NCI-H526 treated with DMSO at 0.1 percent for 48 hours (cell line): Measurements from ENCODE around the gene CD58.

Experiments used
- DNase-seq: peaks from one replicate; lab custom pipeline; 2025; lab: John Stamatoyannopoulos, UW

Gene CD58

GRCh38 chr1:116470671-116471070, 100.2 kb downstream of the CD58 start:
- no peak for DNase-seq

- DNase-seq: no peak
These were observed 103.8 kb downstream of the CD58 start for GRCh38 chr1:116466810-116467557.

- DNase-seq: peak; percentile 20
These were observed 104.8 kb downstream of the CD58 start for GRCh38 chr1:116465845-116466685.

GRCh38 chr1:116465477-116465844, 105.4 kb downstream of the CD58 start:
- DNase-seq: no peak
